IMR-90 (cell line): ENCODE measurements around the gene DBNDD1. TPM values are rescaled to one million over a fixed set of nuclear protein-coding genes. Genes with fewer than 3 reads are reported as not detected.

Experiments used
- ATAC-seq: fragments of 200-7000 bp; cut with Tn5 transposase; 2 replicates; pipeline ENCODE4 v1.9.1; 2020; ENCODE audit warnings: low read depth, mild to moderate bottlenecking, moderate library complexity
- BruUV-seq: library from RNA; stranded (reverse); fragments of 400-500 nt; replicated peaks from 2 replicates; lab custom pipeline; 2021; lab: Mats Ljungman, UMichigan
- CTCF ChIA-PET: fragments of 300-600 bp; formaldehyde crosslinking; extraction: SDS; loops from one replicate; lab custom pipeline; 2021; ENCODE audit warnings: antibody characterized with exemption; lab: Yijun Ruan, JAX
- POLR2A ChIA-PET: fragments of 300-600 bp; sonication (Branson Sonifier 250); formaldehyde crosslinking; loops from one replicate; lab custom pipeline; 2022; ENCODE audit warnings: antibody characterized with exemption; ENCODE audit not compliant: unreplicated experiment; lab: Charles Lee
- DNase-seq: peaks from one replicate; pipeline ENCODE4 v3.0.0; 2013
- H2AFZ ChIP-seq: replicated peaks from 2 replicates; pipeline ENCODE3; 2013; ENCODE audit warnings: low read length, mild to moderate bottlenecking; ENCODE audit not compliant: poor library complexity
- H2AK5ac ChIP-seq: 2 replicates; pipeline ENCODE4 v1.6.1; 2013; ENCODE audit warnings: low read depth, low read length, inconsistent platforms
- H2AK9ac ChIP-seq: replicated peaks from 2 replicates; pipeline ENCODE3; 2013; ENCODE audit warnings: mild to moderate bottlenecking, low read depth, low read length, moderate library complexity; ENCODE audit not compliant: poor library complexity
- H2BK120ac ChIP-seq: 2 replicates; pipeline ENCODE4 v1.6.1; 2013; ENCODE audit warnings: low read depth, low read length, inconsistent platforms
- H2BK15ac ChIP-seq: 3 replicates; pipeline ENCODE4 v1.6.1; 2013; ENCODE audit warnings: low read depth, low read length, inconsistent platforms
- H2BK20ac ChIP-seq: 2 replicates; pipeline ENCODE4 v1.6.1; 2013; ENCODE audit warnings: low read depth, mild to moderate bottlenecking, inconsistent platforms, low read length, moderate library complexity
- H2BK5ac ChIP-seq: 2 replicates; pipeline ENCODE4 v1.6.1; 2013; ENCODE audit warnings: mild to moderate bottlenecking, low read depth, low read length, inconsistent platforms; ENCODE audit not compliant: poor library complexity, severe bottlenecking
- H3K14ac ChIP-seq: replicated peaks from 2 replicates; pipeline ENCODE4 v1.6.1; 2013; ENCODE audit warnings: low read depth, low read length, inconsistent platforms
- H3K18ac ChIP-seq: 2 replicates; pipeline ENCODE4 v1.6.1; 2013; ENCODE audit warnings: low read depth, low read length, control low read depth
- H3K23ac ChIP-seq: 2 replicates; pipeline ENCODE4 v1.6.1; 2013; ENCODE audit warnings: low read depth, low read length, inconsistent platforms
- H3K27ac ChIP-seq: 2 replicates; pipeline ENCODE4 v1.5.1; 2013; ENCODE audit warnings: mild to moderate bottlenecking, control low read depth, low read length; ENCODE audit not compliant: insufficient read depth
- H3K27me3 ChIP-seq: 2 replicates; pipeline ENCODE4 v1.6.1; 2013; ENCODE audit warnings: low read length; ENCODE audit not compliant: control insufficient read depth, insufficient read depth
- H3K36me3 ChIP-seq: 2 replicates; pipeline ENCODE4 v1.6.1; 2013; ENCODE audit warnings: low read length, mixed read lengths; ENCODE audit not compliant: control insufficient read depth, insufficient read depth
- H3K4ac ChIP-seq: 2 replicates; pipeline ENCODE4 v1.6.1; 2013; ENCODE audit warnings: low read depth, low read length, inconsistent platforms
- H3K4me1 ChIP-seq: 2 replicates; pipeline ENCODE4 v1.6.1; 2013; ENCODE audit warnings: low read length, mixed read lengths; ENCODE audit not compliant: control insufficient read depth, insufficient read depth
- H3K4me2 ChIP-seq: 2 replicates; pipeline ENCODE4 v1.6.1; 2013; ENCODE audit warnings: low read depth, mild to moderate bottlenecking, control low read depth, low read length, moderate library complexity
- H3K4me3 ChIP-seq: 2 replicates; pipeline ENCODE4 v1.5.1; 2013; ENCODE audit warnings: low read depth, mild to moderate bottlenecking, control low read depth, low read length, moderate library complexity; ENCODE audit not compliant: insufficient read depth
- H3K56ac ChIP-seq: 2 replicates; pipeline ENCODE4 v1.6.1; 2013; ENCODE audit warnings: low read length, inconsistent platforms; ENCODE audit not compliant: insufficient read depth; ENCODE audit errors: extremely low read depth
- H3K79me1 ChIP-seq, 2 experiments: 2 replicates each; pipeline ENCODE4 v1.6.1; 2013; ENCODE audit warnings: low read length in 2 of 2, inconsistent platforms in 1 of 2, low read depth in 1 of 2
- H3K9ac ChIP-seq: 2 replicates; pipeline ENCODE4 v1.6.1; 2013; ENCODE audit warnings: low read depth, low read length, control low read depth
- H3K9me1 ChIP-seq: 2 replicates; pipeline ENCODE4 v1.6.1; 2013; ENCODE audit warnings: low read length, inconsistent platforms; ENCODE audit not compliant: insufficient read depth
- H3K9me3 ChIP-seq: 2 replicates; pipeline ENCODE4 v1.6.1; 2013; ENCODE audit warnings: low read length; ENCODE audit not compliant: control insufficient read depth, insufficient read depth
- H4K20me1 ChIP-seq: 2 replicates; pipeline ENCODE4 v1.6.1; 2013; ENCODE audit warnings: low read length, inconsistent platforms; ENCODE audit not compliant: insufficient read depth
- H4K5ac ChIP-seq: 2 replicates; pipeline ENCODE4 v1.6.1; 2013; ENCODE audit warnings: mild to moderate bottlenecking, low read depth, low read length, control low read depth
- H4K8ac ChIP-seq, 2 experiments: 2 replicates each; pipeline ENCODE4 v1.6.1; 2013; ENCODE audit warnings: low read depth in 2 of 2, low read length in 2 of 2, control low read depth in 1 of 2, inconsistent platforms in 1 of 2
- H4K91ac ChIP-seq: 2 replicates; pipeline ENCODE4 v1.6.1; 2013; ENCODE audit warnings: low read depth, low read length, inconsistent platforms; ENCODE audit not compliant: insufficient read depth
- BHLHE40 ChIP-seq: fragments of 150-350 bp; IDR thresholded peaks from 2 replicates; pipeline ENCODE4 v1.6.1; 2016; ENCODE audit warnings: mild to moderate bottlenecking, low read depth, low read length
- CEBPB ChIP-seq: IDR thresholded peaks from 2 replicates; pipeline ENCODE4 v1.6.1; 2012; ENCODE audit warnings: low read depth, low read length, improper control_type of control experiment
- CHD1 ChIP-seq: IDR thresholded peaks from 2 replicates; pipeline ENCODE4 v1.6.1; 2012; ENCODE audit warnings: low read depth, low read length, improper control_type of control experiment
- CTCF ChIP-seq: conservative IDR thresholded peaks from 2 replicates; pipeline ENCODE4 v1.5.1; 2012; ENCODE audit warnings: mild to moderate bottlenecking, low read depth, low read length, improper control_type of control experiment
- FOS ChIP-seq: fragments of 150-350 bp; IDR thresholded peaks from 2 replicates; pipeline ENCODE4 v1.6.1; 2016; ENCODE audit warnings: low read depth, low read length
- MAFK ChIP-seq: IDR thresholded peaks from 2 replicates; pipeline ENCODE4 v1.6.1; 2012; ENCODE audit warnings: low read depth, low read length, improper control_type of control experiment
- MAZ ChIP-seq: IDR thresholded peaks from 2 replicates; pipeline ENCODE4 v1.6.1; 2012; ENCODE audit warnings: low read depth, mild to moderate bottlenecking, low read length, improper control_type of control experiment, moderate library complexity, borderline replicate concordance
- MXI1 ChIP-seq: IDR thresholded peaks from 2 replicates; pipeline ENCODE4 v1.6.1; 2012; ENCODE audit warnings: low read depth, mild to moderate bottlenecking, low read length, moderate library complexity, borderline replicate concordance
- NFE2L2 ChIP-seq: fragments of 150-350 bp; IDR thresholded peaks from 2 replicates; pipeline ENCODE4 v1.6.1; 2016; ENCODE audit warnings: low read depth, mild to moderate bottlenecking, low read length
- POLR2A ChIP-seq: IDR thresholded peaks from 2 replicates; pipeline ENCODE4 v1.6.1; 2012; ENCODE audit warnings: mild to moderate bottlenecking, low read depth, low read length
- RAD21 ChIP-seq: IDR thresholded peaks from 2 replicates; pipeline ENCODE4 v1.6.1; 2012; ENCODE audit warnings: low read length, improper control_type of control experiment
- RCOR1 ChIP-seq: IDR thresholded peaks from 2 replicates; pipeline ENCODE4 v1.6.1; 2012; ENCODE audit warnings: mild to moderate bottlenecking, low read length, improper control_type of control experiment; ENCODE audit not compliant: insufficient replicate concordance
- RFX5 ChIP-seq: IDR thresholded peaks from 2 replicates; pipeline ENCODE4 v1.8.0; 2012; ENCODE audit warnings: low read depth, mild to moderate bottlenecking, low read length, moderate library complexity
- WGBS, 2 experiments: methylation state at CpG; one replicate each; pipeline versions ENCODE4 v1.1.5 to v1.1.7; 2013; ENCODE audit warnings: missing lambda C conversion rate in 2 of 2; ENCODE audit not compliant: insufficient read length in 1 of 2; ENCODE audit errors: extremely low coverage in 2 of 2; 5-methylcytosine and 5-hydroxymethylcytosine counted together
- dilution Hi-C: fragments of 300-500 bp; cut with HindIII; formaldehyde crosslinking; loops from one replicate; pipeline ENCODE4 v1.14.3; 2018; ENCODE audit warnings: low sequenced_read_pairs; ENCODE audit not compliant: unreplicated experiment
- in situ Hi-C: fragments of 300-500 bp; cut with MboI; formaldehyde crosslinking; loops from 3 replicates; pipeline ENCODE4 v1.14.3; 2019; ENCODE audit warnings: low sequenced_read_pairs, inconsistent platforms, mixed read lengths
- intact Hi-C: fragments of 100-400 bp; cut with micrococcal nuclease; formaldehyde crosslinking; loops from 2 replicates; pipeline ENCODE4 v1.10.0; 2022
- polyA plus RNA-seq, 3 experiments: library from polyadenylated mRNA; depleted of rRNA; stranded (reverse); fragments of >200 nt; gene quantifications; 2 replicates each; pipeline ENCODE4 v1.2.3, GENCODE V29; 2012; ENCODE audit warnings: low replicate concordance in 1 of 3
- total RNA-seq: library from RNA; depleted of rRNA; stranded (reverse); fragments of >200 nt; gene quantifications from 2 replicates; pipeline ENCODE4 v1.2.3, GENCODE V29; 2012
- TF ChIP-seq, protein P1 (sequence below): fragments of 150-350 bp; IDR thresholded peaks from 2 replicates; pipeline ENCODE4 v1.6.1; 2017; ENCODE audit warnings: mild to moderate bottlenecking, antibody characterized with exemption, low read length, low read depth

The DBNDD1 gene
- total and polyA plus RNA-seq, 2 of the 4 experiments (the other 2 are of a cell fraction), result 3.4 to 23.0 TPM

GRCh38 chr16:90012991-90013745 lies 6.1 kb downstream of the DBNDD1 start (continued):
- no peak for TF ChIP-seq RAD21

GRCh38 chr16:90011908-90012501 lies 7.3 kb downstream of the DBNDD1 start:
- Histone ChIP-seq H3K9me1 (0 out of 2 replicates have a peak, but pooled peaks cover 7% of the 10 kb centered on the region), H2AFZ (no peak overlapping the region), H2AK9ac (no peak overlapping the region), H3K4me2 (no peak overlapping the region), H2BK5ac (no peak overlapping the region), H3K27ac (no peak overlapping the region), H3K9me3 (no peaks in the 10 kb centered on the region), H4K20me1 (no peaks in the 10 kb centered on the region), H3K79me1 (peaks cover 0 to 4% of the 10 kb centered on the region in 2 experiments; a peak in 1 of 4 replicates), H2AK5ac (no peak overlapping the region), H3K4me1 (no peaks in the 10 kb centered on the region), H4K5ac (no peak overlapping the region), H3K36me3 (no peaks in the 10 kb centered on the region; the same call in 1 of the 2 replicates), H4K91ac (no peak overlapping the region), H3K23ac (no peak overlapping the region), H4K8ac (no peak overlapping the region), H2BK20ac (no peak overlapping the region), H3K4ac (no peak overlapping the region), H3K9ac (no peak overlapping the region), H3K4me3 (no peak overlapping the region), H3K27me3 (no peaks in the 10 kb centered on the region), H2BK120ac (no peak overlapping the region), H3K14ac (no peak overlapping the region), H2BK15ac (no peak overlapping the region), H3K56ac (no peak overlapping the region), H3K18ac (no peak overlapping the region)
- intact Hi-C loops, result no loop called here
- ChIA-PET CTCF (no interaction called here), POLR2A (no interaction called here)
- 86% methylated on average over 7 of the region's 12 CpGs; no CpG with 5 or more reads in 1 of the 2 experiments for WGBS, 2 experiments
- no TSS peak for BruUV-seq
- in situ Hi-C loops, result no loop called here
- ATAC-seq, result no peak
- dilution Hi-C loops, result no loop called here
- no peak for DNase-seq
- TF ChIP-seq, protein P1, sequence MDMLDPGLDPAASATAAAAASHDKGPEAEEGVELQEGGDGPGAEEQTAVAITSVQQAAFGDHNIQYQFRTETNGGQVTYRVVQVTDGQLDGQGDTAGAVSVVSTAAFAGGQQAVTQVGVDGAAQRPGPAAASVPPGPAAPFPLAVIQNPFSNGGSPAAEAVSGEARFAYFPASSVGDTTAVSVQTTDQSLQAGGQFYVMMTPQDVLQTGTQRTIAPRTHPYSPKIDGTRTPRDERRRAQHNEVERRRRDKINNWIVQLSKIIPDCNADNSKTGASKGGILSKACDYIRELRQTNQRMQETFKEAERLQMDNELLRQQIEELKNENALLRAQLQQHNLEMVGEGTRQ, result no peak
- no peak for TF ChIP-seq POLR2A
- TF ChIP-seq RFX5, result no peak
- TF ChIP-seq RAD21, result no peak
- TF ChIP-seq FOS, result no peak
- no peak for TF ChIP-seq NFE2L2
- no peak for TF ChIP-seq CTCF
- no peak for TF ChIP-seq MAFK
- no peak for TF ChIP-seq CEBPB
- TF ChIP-seq MAZ, result no peak
- no peak for TF ChIP-seq CHD1
- TF ChIP-seq BHLHE40, result no peak
- no peak for TF ChIP-seq RCOR1
- no peak for TF ChIP-seq MXI1
